ENCODE results near the gene GSAP.
"Not testable (repeated sequence)": the region's sequence is repeated elsewhere in the genome, so short reads cannot be mapped to it uniquely, and the experiment has no call there.

The GSAP gene

GRCh38 chr7:77354914-77355313 lies 61.2 kb downstream of the GSAP start:
- Histone ChIP-seq H3K4me3 (ENCODE audit: low read length) (no peak overlapping the region), H3K9ac (ENCODE audit: low read length) (no peak overlapping the region), H3K27me3 (replicated peaks; ENCODE audit: control insufficient read depth, insufficient read depth, low read length) (no peaks in the 10 kb centered on the region), H3K9me3 (ENCODE audit: control insufficient read depth, low read length) (no peaks in the 10 kb centered on the region), H3K36me3 (ENCODE audit: control insufficient read depth, insufficient read depth, low read length, severe bottlenecking) (no peaks in the 10 kb centered on the region), H3K4me1 (ENCODE audit: control insufficient read depth, insufficient read depth, low read length) (peaks cover 4% of the 10 kb centered on the region)
- no peak for DNase-seq (ENCODE audit: low read depth)

- H3K27me3 ChIP-seq (replicated peaks; ENCODE audit: control insufficient read depth, insufficient read depth, low read length) = no peaks in the 10 kb centered on the region
- H3K4me3 ChIP-seq (ENCODE audit: low read length) = no peak overlapping the region
- no peaks in the 10 kb centered on the region for H3K9me3 ChIP-seq (ENCODE audit: control insufficient read depth, low read length)
- H3K9ac ChIP-seq (ENCODE audit: low read length) = no peak overlapping the region
- DNase-seq (ENCODE audit: low read depth) = no peak
- no peaks in the 10 kb centered on the region for H3K36me3 ChIP-seq (ENCODE audit: control insufficient read depth, insufficient read depth, low read length, severe bottlenecking)
- peaks cover 4% of the 10 kb centered on the region for H3K4me1 ChIP-seq (ENCODE audit: control insufficient read depth, insufficient read depth, low read length)
These were observed 61.7 kb downstream of the GSAP start for GRCh38 chr7:77354484-77354883.

DNA sequence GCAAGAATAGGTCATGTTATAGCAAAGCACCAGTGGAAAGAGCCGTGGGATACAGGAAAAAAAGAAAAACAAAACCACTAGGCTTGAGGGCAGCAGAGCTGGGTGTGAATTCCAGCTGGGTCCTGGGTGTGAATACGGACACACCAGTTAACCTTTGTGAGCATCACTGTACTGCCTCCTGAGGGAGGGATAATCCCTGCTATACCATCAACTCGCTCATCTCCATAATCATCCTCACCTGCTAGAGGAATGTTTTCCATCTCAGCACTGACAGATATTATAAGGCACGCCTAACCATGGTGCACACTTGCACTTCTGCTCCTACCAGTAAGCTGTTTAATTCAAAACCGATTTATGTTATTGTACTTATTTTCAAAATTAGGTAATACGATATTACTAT lies 62.2 kb downstream of the GSAP start:
- no peak for DNase-seq (ENCODE audit: low read depth)
- H3K9ac ChIP-seq (ENCODE audit: low read length) = no peak overlapping the region
- no peaks in the 10 kb centered on the region for H3K9me3 ChIP-seq (ENCODE audit: control insufficient read depth, low read length)
- H3K27me3 ChIP-seq (replicated peaks; ENCODE audit: control insufficient read depth, insufficient read depth, low read length) = no peaks in the 10 kb centered on the region
- no peaks in the 10 kb centered on the region for H3K36me3 ChIP-seq (ENCODE audit: control insufficient read depth, insufficient read depth, low read length, severe bottlenecking)
- H3K4me1 ChIP-seq (ENCODE audit: control insufficient read depth, insufficient read depth, low read length) = peaks cover 4% of the 10 kb centered on the region
- no peak overlapping the region for H3K4me3 ChIP-seq (ENCODE audit: low read length)

GRCh38 chr7:77353407-77353721 lies 62.8 kb downstream of the GSAP start:
- Histone ChIP-seq H3K36me3 (ENCODE audit: control insufficient read depth, insufficient read depth, low read length, severe bottlenecking) (no peaks in the 10 kb centered on the region), H3K9me3 (ENCODE audit: control insufficient read depth, low read length) (no peaks in the 10 kb centered on the region), H3K27me3 (replicated peaks; ENCODE audit: control insufficient read depth, insufficient read depth, low read length) (no peaks in the 10 kb centered on the region), H3K4me1 (ENCODE audit: control insufficient read depth, insufficient read depth, low read length) (peaks cover 7% of the 10 kb centered on the region), H3K9ac (ENCODE audit: low read length) (no peak overlapping the region), H3K4me3 (ENCODE audit: low read length) (no peak overlapping the region)
- peak; percentile 35 for DNase-seq (ENCODE audit: low read depth)

- Histone ChIP-seq H3K9ac (ENCODE audit: low read length) (no peak overlapping the region), H3K4me1 (ENCODE audit: control insufficient read depth, insufficient read depth, low read length) (peaks cover 8% of the 10 kb centered on the region), H3K4me3 (ENCODE audit: low read length) (no peak overlapping the region), H3K27me3 (replicated peaks; ENCODE audit: control insufficient read depth, insufficient read depth, low read length) (no peaks in the 10 kb centered on the region), H3K36me3 (ENCODE audit: control insufficient read depth, insufficient read depth, low read length, severe bottlenecking) (no peaks in the 10 kb centered on the region), H3K9me3 (ENCODE audit: control insufficient read depth, low read length) (no peaks in the 10 kb centered on the region)
- DNase-seq (ENCODE audit: low read depth) = peak; percentile 22
These were observed 63.3 kb downstream of the GSAP start for GRCh38 chr7:77352665-77353406.

GRCh38 chr7:77351539-77352004 lies 64.6 kb downstream of the GSAP start:
- no peaks in the 10 kb centered on the region for H3K27me3 ChIP-seq (replicated peaks; ENCODE audit: control insufficient read depth, insufficient read depth, low read length)
- H3K4me1 ChIP-seq (ENCODE audit: control insufficient read depth, insufficient read depth, low read length) = peaks cover 8% of the 10 kb centered on the region
- H3K4me3 ChIP-seq (ENCODE audit: low read length) = no peak overlapping the region
- no peak for DNase-seq (ENCODE audit: low read depth)
- no peaks in the 10 kb centered on the region for H3K36me3 ChIP-seq (ENCODE audit: control insufficient read depth, insufficient read depth, low read length, severe bottlenecking)
- no peaks in the 10 kb centered on the region for H3K9me3 ChIP-seq (ENCODE audit: control insufficient read depth, low read length)
- no peak overlapping the region for H3K9ac ChIP-seq (ENCODE audit: low read length)

DNA sequence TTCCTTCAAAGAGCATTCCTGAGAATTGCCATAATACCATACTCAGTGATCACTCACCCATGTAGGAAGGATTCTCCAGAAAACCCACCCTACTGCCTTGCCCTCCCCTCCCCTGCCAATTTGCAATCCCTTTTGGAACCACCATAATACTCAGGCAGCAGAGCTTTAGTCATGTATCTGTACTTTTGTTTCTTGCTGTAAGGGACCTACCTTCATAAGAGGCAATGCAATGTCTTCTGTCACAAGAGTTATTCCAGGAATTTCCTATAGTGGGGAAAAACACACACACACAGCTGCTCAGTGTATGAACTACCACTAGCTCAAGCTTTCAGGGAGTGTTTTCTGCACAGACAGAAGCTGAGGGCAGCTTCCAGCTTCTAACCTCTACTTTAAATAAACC lies 67.0 kb downstream of the GSAP start:
- DNase-seq (ENCODE audit: low read depth) = no peak
- no peak overlapping the region for H3K4me3 ChIP-seq (ENCODE audit: low read length)
- peaks cover 8% of the 10 kb centered on the region for H3K4me1 ChIP-seq (ENCODE audit: control insufficient read depth, insufficient read depth, low read length)
- H3K27me3 ChIP-seq (replicated peaks; ENCODE audit: control insufficient read depth, insufficient read depth, low read length) = no peaks in the 10 kb centered on the region
- H3K9me3 ChIP-seq (ENCODE audit: control insufficient read depth, low read length) = no peaks in the 10 kb centered on the region
- H3K36me3 ChIP-seq (ENCODE audit: control insufficient read depth, insufficient read depth, low read length, severe bottlenecking) = no peaks in the 10 kb centered on the region
- H3K9ac ChIP-seq (ENCODE audit: low read length) = no peak overlapping the region

GRCh38 chr7:77348371-77348813 lies 67.8 kb downstream of the GSAP start:
- Histone ChIP-seq H3K36me3 (ENCODE audit: control insufficient read depth, insufficient read depth, low read length, severe bottlenecking) (no peaks in the 10 kb centered on the region), H3K9me3 (ENCODE audit: control insufficient read depth, low read length) (no peaks in the 10 kb centered on the region), H3K27me3 (replicated peaks; ENCODE audit: control insufficient read depth, insufficient read depth, low read length) (no peaks in the 10 kb centered on the region), H3K9ac (ENCODE audit: low read length) (no peak overlapping the region), H3K4me1 (ENCODE audit: control insufficient read depth, insufficient read depth, low read length) (peaks cover 8% of the 10 kb centered on the region), H3K4me3 (ENCODE audit: low read length) (no peak overlapping the region)
- DNase-seq (ENCODE audit: low read depth) = peak; percentile 64

GRCh38 chr7:77346441-77346840 lies 69.7 kb downstream of the GSAP start:
- H3K4me3 ChIP-seq (ENCODE audit: low read length) = no peak overlapping the region
- no peaks in the 10 kb centered on the region for H3K27me3 ChIP-seq (replicated peaks; ENCODE audit: control insufficient read depth, insufficient read depth, low read length)
- peaks cover 4% of the 10 kb centered on the region for H3K4me1 ChIP-seq (ENCODE audit: control insufficient read depth, insufficient read depth, low read length)
- DNase-seq (ENCODE audit: low read depth) = no peak
- H3K36me3 ChIP-seq (ENCODE audit: control insufficient read depth, insufficient read depth, low read length, severe bottlenecking) = no peaks in the 10 kb centered on the region
- H3K9me3 ChIP-seq (ENCODE audit: control insufficient read depth, low read length) = no peaks in the 10 kb centered on the region
- no peak overlapping the region for H3K9ac ChIP-seq (ENCODE audit: low read length)

- DNase-seq (ENCODE audit: low read depth); H3K9ac ChIP-seq (ENCODE audit: low read length); H3K27me3 ChIP-seq (replicated peaks; ENCODE audit: control insufficient read depth, insufficient read depth, low read length); H3K4me1 ChIP-seq (ENCODE audit: control insufficient read depth, insufficient read depth, low read length); H3K9me3 ChIP-seq (ENCODE audit: control insufficient read depth, low read length); H3K4me3 ChIP-seq (ENCODE audit: low read length); H3K36me3 ChIP-seq (ENCODE audit: control insufficient read depth, insufficient read depth, low read length, severe bottlenecking): not testable (repeated sequence)
These were observed 70.7 kb downstream of the GSAP start for GRCh38 chr7:77345426-77345825.

GRCh38 chr7:77339726-77340125 lies 76.4 kb downstream of the GSAP start:
- no peaks in the 10 kb centered on the region for H3K27me3 ChIP-seq (replicated peaks; ENCODE audit: control insufficient read depth, insufficient read depth, low read length)

More at GRCh38 chr7:77339726-77340125, 76.4 kb downstream of the GSAP start:
- Histone ChIP-seq H3K9me3 (ENCODE audit: control insufficient read depth, low read length) (no peaks in the 10 kb centered on the region), H3K4me3 (ENCODE audit: low read length) (no peak overlapping the region), H3K36me3 (ENCODE audit: control insufficient read depth, insufficient read depth, low read length, severe bottlenecking) (no peaks in the 10 kb centered on the region), H3K9ac (ENCODE audit: low read length) (no peak overlapping the region), H3K4me1 (ENCODE audit: control insufficient read depth, insufficient read depth, low read length) (peaks cover 20% of the 10 kb centered on the region)
- DNase-seq (ENCODE audit: low read depth) = no peak
